Activated T-cell treated with anti-CD3 and anti-CD28 coated beads for 48 hours (primary cell): ENCODE results near the gene ARHGEF19.
"Not testable (repeated sequence)": the region's sequence is repeated elsewhere in the genome, so short reads cannot be mapped to it uniquely, and the experiment has no call there.

Source experiments
- DNase-seq: peaks from one replicate; pipeline ENCODE4 v3.0.0-alpha.2; 2020; ENCODE audit warnings: low read depth

ARHGEF19 gene

DNA sequence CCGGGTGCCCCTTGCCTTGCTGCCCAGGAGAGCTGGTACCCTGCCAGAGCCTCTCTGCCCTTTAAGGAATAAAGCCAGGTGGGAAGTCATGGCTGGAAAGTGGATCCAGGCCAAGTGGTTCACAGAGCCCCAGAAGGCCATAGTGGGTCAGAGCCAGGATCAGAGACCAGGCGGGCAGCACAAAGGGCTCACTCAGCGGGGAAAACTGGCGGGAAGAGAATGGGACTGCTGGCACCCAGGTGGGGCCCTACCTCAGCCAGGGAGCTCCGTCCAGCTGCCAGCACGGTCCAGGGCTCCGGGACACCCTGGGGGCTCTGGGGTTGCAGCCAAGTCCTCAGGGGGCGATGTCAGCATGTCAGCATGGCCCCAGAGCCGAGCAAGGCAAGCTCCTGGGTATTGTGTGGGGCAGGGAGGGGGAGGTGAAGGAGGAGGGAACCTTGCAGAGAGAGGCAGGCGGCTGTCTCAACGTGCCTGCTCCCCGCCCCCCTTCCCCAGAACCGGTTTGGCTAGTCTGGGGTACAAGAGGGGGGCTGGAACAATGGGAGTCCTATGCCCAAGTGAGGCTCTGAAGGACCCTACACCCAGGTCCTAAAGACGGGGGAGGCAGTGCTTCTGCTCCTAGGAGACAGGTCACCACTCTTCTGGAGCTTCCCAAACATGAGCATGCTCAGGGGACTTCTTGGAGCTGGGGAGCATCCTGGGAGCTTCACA is at the start of gene ARHGEF19:
Gene ARHGEF19 (minus strand): TSS at position 402 of the 711 bp plus-strand sequence. CDS start 3,598 bp downstream, outside the sequence.
- DNase-seq = no peak

DNA sequence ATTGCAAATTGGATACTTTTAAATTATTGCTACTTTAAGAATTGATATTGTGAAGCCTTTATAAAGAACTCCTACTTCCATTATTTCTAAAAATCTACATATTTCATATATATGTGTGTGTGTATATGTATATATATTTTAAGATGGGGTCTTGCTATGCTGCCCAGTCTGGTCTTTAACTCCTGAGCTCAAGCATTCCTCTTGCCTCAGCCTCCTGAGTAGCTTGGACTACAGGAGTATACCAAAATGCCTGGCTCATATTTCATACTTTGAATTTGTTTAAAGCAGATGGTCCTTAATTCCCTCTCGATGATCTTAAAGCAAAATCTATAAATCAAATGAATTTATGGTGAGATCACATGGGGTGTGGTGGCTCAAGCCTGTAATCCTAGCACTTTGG is 49.6 kb upstream of the ARHGEF19 start:
- no peak for DNase-seq

DNA sequence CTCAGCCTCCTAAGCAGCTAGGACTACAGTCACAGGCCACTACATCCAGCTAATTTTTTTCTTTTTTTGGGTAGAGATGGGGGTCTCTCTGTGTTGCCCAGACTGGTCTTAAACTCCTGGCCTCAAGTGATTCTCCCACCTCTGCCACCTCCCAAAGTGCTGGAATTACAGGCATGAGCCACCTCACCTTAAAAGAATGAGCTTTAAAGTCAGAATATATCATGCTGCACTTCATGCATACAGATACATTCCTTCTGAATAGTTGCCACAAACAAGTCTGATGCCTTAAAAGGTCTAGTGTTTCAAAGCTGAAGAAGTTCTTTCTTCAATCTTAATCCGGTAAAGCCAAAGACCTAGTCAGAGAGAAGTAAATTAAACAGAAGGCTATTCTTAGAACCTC is 48.4 kb upstream of the ARHGEF19 start:
- DNase-seq = no peak

DNA sequence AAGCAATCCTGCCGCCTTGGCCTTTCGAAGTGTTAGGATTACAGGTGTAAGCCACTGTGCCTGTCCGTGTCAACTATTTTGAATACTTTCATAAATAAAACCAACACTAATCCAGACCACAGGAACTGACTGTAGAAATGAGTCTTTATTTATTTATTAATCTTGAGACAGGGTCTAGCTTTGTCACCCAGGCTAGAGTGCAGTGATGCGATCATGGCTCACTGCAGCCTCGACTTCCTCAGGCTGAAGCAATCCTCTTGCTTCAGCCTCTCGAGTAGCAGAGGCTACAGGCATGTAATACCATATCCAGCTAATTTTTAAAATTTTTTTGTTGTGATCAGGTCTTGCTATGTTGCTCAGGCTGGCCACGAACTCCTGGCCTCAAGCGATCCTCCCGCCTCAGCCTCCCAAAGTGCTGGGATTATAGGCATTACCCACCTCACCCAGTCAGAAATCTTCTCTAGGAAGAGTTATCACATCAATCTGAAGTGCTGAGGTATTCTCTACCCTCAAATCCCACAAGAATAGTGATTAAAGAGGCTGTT is 46.2 kb upstream of the ARHGEF19 start:
- DNase-seq = no peak

DNA sequence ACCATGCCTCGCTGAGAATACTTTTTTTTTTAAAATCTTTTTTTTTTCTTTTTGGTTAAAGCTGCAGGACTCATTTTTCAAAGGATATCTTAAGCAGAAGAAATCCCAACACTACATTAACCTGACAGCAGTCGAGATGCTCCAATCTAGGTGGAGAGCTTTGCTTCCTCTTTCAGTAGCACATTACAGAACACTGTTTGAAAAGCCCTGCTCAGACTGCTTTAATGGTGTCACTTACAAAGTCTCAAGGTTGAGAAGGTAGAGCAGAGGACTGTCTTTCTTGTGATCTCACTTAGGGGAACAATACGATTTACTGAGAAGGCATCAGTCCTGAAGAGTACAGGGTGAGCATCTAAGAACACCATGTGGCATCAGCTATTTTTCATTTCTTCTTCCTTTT is 45.5 kb upstream of the ARHGEF19 start:
- DNase-seq = no peak

DNA sequence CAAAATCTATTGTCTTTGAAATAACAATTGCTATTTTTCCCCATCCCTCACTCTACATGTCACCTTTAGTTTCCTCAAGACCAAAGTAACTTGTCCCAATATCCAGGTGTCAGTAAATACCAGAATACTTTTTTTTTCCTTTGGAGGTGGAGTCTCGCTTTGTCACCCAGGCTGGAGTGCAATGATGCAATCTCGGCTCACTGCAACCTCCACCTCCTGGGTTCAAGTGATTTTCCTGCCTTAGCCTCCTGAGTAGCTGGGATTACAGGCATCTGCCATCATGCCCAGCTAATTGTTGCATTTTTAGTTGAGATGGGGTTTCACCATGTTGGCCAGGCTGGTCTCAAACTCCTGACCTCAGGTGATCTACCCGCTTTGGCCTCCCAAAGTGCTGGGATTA is 45.1 kb upstream of the ARHGEF19 start:
- DNase-seq = not testable (repeated sequence)

DNA sequence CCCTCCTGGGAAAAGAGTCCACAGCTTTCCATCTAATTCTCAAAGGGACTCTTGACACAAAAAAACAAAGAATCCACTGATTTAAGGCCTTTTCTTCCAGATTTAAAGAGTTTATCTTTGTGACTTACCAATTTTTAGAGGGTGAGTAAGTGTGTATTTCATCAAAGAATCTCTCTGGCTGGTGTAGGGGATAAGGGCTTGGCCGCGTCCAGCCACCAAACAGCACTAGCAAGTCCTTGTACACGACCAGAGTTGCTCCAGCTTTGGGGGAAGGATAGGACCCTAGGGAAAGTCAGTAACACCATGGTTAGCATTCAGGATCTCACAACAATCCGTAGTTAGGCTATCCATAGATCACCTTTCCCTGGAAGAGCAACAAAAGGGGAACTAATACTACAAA is 44.0 kb upstream of the ARHGEF19 start:
- DNase-seq = no peak

DNA sequence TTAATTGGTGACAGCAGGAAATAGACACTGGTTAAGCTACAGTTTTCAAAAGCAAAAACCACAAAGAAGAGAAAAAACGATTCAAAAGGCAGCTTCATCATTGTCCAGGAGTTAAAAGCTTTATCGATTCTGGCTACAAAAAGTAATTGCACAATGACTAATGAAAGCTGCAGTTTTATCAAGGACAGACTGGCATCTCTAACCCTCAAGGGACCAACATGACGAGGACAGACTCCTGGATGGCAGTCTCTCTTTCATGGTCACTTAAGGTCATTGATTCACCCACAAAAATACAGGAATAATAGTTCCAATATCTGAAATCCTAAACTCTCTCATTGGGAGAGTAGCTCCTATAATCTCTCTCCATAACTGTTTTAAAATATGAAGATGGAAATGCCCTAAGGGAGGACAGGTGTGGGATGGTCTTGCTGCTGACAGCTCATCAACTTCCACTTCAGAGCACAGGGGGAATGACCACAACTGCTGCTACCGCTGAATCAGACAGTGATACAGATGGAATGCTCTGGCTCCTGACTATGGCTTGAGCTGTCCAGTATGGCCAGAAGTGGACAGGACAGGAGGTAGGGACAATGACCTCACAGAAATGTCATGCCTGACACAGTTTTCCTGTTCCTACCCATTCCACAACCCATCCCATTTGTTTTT is 41.9 kb upstream of the ARHGEF19 start:
- no peak for DNase-seq

DNA sequence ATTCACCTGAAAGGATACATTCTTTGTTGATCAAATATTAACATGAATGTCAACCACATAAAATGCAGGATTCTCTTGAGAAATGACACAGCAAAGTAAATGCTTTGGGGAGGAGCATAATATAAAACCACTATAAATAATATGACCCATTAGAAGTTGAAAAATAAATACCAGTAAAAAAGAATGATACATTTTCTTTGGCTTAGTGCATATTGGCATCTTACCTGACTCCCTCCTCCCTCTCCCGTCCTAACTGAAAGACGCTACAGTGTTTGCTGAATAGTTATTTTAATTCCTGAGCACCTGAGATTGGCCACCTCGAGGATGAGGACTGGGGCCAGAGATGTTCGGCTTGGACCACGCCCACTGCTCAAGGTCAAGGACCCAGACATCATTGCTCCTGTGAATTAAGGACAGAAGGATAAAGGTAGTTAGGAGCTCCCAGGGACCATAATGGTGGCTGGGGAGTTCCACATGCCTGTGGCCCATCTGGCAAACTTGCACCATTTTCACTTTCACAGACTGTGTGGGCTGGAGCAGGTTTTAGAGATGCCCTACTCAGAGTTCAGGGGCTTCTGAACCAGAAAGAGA is 41.0 kb upstream of the ARHGEF19 start:
- no peak for DNase-seq

DNA sequence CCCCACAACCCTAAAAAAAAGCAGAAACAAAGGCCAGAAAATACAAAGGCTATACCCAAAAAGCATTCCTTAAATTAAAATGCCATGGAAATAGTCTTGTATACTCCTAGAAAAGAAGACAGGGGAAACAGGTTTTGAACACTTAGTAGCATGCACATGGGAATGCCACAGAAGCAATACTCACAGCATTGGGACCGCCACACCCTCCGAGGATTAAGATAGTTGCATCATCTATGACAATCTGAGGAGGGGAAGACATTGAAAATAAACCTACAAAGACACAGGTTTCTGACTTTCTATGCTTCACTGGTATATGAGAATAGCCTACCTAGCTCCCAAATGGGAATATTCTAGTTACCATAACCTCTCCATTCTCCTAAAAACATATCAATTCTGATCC is 40.5 kb upstream of the ARHGEF19 start:
- no peak for DNase-seq

DNA sequence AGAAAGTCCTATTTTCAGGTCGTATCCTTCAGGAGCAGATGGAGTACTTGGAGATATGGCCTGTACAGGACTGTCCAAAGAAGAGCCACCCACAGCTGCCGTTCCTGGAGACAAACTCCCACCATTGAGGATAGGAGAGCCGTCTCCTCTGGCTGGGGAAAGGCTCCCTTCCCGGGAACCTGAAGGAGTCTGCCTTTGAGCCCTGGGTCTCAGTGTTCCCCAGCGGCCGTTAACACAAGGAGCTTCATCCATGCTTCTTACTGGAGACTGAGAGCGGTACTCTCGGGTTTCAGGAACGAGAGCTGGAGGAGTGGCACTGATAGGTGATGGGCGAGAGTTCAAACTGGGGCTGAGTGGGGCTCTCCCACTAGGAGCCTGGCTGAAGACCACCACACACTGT is 38.9 kb upstream of the ARHGEF19 start:
- DNase-seq = no peak

DNA sequence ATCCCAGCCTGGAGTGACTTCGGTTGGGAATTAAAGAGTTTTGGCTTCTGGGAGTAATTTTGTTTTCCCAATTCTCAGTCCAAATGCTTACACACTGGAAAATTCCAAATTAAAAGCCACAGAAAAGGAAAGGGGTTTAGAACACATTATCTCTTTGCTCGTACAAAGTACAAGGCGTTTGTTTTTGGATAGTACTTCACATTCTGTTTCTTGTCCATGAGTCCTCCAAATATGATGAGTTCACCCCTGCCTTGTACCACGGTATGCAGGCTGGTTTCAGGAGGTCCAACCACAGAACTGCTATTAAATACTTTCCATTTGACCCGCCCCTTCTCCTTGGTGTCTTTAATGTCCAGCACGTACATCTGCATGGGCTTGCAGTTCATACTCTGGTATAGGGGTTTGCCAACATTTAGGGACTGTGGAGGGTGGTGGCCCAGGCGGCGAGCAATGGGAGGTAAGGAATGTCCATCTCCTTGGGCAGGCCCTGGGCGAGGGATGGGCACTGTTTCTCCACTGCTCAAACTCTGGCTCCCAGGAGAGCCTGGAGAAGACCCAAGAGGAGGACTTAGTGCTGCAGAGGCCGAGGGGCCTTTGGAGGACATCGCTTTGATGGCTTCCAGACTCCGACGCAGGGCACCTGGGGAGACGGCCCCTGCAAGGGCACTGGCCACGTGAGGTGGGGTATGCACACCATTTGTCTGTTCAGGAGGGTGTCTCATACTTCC is 38.2 kb upstream of the ARHGEF19 start:
- DNase-seq = no peak

DNA sequence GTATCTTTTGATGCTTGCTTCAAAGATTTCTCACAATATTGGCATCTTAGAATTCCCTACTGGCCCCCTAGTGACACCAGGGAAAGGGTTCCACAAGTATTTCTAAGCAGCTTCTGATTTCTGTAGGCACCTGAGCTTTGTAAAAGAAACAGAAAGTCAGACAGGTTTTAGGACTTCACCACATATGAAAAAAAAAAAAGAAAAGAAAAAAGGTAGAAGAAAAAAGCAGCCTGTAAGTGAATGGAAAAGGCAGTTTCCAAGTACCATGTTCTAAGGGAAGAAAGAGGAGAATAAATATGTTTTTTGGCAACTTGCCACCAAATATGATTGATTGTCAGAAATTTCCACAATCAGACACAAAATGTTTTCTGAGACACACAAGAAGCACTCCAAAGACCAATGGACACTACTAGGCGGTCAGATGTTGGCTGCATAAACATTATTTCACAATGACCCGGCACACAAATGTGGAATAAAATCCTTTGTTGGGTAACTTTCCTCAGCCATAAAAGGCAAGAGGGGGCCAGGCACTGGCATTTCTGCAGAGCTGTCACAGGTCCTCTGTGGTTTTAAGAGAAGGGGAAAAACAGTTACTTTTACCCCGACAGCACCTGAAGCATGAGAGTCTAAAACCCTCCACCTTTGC is 37.3 kb upstream of the ARHGEF19 start:
- no peak for DNase-seq

DNA sequence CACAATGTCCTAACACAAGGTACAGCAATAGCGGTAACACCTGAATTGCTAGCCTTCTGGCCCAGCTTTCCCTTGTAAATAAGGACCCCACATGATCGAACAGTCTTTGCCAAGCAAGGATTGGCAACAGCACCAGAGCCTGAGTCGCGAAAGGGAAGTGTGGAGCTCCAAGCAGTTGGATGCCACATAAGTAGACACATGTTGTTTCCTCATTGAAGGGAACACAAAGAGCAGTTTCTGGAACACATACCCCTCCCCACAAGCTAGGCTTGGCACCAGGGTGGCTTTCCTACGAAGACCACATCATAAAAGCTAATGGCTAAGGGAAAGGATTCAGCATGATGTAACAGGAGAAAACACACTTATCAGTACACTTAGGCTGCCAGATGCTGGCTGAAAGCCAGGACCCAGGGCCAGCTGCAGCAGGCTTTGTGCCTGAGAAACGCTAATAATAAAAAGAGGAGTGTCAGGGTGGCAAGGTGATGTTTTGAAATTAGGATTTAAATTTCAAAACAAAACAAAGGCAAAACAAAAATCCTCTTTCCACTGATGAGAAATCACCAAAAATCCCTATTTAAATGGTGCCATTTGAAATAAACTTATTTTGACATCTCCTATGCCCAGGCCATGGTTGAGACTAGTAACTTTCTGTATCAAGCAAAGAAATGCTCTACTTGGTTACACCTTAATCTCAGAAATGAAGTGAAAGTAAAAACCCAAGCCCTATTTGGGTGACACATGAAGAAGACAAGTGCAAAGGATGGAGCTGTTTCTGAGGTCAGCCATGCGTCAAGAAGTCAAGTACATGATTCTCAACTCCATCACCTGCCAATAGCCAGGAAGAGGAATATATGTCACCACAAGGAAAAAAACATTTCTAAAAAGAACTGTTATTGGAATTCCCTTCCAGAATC is 36.4 kb upstream of the ARHGEF19 start:
- no peak for DNase-seq

DNA sequence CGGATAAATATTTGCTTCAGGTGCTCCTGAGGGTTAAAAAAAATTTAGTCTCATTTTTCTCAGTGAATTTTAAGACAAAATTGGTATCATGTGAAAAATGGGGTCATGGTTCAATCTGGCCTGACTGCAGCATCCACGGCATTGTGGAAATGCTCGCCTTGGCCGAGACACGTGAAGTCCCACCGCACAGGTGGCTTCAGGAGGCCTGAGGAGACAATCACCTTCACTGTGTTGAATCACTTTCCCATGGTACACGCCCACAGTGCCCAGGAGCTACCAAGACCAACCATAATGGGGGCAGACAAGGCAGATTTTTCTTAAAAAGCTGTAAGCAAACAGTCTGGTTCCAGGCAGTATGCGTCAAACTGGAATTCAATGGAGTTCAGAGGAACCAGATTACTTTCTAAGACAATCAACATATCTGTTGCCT is 35.6 kb upstream of the ARHGEF19 start:
- DNase-seq = no peak

DNA sequence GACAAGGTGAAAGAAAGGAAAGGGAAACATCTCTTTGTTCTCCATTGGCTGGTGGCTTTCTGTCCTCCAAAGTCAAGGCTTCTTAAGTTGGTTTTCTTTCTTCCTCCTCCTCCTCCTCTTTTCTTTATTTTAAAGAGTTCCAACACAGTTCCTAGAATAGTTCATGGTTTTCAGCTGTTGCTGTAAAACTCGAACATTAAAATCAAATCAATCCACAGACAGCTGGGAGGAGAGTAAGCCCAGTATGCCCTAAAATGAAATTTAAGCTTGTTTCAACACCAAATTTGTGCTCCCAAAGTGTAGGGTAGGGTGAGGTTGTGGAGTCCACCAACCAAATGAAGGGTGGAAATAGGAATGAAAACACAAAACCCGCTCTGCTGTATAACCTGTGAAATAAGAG is 35.0 kb upstream of the ARHGEF19 start:
- no peak for DNase-seq

DNA sequence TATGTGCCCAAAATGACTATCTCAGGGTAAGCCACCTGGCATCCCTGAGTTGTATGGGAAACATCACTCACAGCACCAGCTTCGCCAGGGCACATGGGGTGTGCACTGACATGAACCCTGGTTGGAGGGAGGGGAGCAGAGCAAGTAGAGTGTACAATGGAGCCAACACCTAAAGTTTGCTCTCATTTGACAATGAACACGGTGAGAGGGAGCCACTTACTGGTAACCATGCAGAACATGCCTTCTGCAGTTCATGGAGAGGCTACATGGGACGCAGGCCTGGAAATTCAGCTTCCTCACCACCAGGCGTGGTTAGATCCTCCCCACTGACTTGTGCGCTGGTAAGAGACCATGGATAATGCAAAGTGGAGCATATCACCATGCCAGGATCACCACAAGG is 34.5 kb upstream of the ARHGEF19 start:
- DNase-seq = no peak

DNA sequence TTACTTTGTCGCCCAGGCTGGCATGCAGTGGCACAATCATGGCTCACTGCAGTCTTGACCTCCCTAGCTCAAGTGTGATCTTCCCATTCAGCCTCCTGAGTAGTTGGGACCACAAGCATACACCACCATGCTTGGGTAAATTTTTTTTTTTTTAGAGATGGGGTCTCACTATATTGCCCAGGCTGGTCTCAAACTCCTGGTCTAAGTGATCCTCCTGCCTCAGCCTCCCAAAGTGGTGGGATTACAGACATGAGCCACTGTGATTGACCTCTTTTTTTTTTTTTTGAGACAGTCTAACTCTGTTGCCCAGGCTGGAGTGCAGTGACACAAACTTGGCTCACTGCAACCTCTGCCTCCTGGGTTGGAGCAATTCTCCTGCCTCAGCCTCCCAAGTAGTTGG is 33.8 kb upstream of the ARHGEF19 start:
- not testable (repeated sequence) for DNase-seq

DNA sequence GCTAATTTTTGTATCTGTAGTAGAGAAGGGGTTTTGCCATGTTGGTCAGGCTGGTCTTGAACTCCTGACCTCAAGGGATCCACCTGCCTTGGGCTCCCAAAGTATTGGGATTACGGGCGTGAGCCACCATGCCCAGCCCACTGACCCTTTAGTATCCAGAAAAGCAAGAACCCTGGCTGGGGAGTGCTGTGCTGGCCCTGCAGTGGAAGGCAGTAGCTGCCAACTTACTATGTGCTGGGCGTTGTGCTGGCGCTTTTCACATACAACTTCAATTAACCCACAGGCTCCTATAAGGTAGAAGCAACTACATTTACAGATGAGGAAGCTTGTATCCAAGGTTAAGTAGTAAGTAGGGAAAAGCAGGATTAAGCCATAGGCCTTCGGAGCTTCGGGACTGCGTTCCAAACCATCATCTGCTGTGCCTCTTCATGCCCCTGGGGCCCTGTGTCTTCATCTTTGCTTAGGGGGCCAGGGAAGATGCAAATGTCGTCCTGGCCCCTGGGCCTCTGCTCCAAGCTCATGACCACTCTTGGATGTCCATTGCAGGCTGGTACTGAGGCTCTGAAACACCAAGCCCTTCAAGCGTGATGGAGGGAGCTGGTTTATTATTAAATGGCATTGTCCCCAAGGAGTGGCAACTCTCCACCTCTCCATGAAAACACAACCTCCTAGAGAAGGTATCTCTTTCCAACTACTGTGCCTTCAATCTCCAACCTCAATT is 33.2 kb upstream of the ARHGEF19 start:
- DNase-seq = no peak

DNA sequence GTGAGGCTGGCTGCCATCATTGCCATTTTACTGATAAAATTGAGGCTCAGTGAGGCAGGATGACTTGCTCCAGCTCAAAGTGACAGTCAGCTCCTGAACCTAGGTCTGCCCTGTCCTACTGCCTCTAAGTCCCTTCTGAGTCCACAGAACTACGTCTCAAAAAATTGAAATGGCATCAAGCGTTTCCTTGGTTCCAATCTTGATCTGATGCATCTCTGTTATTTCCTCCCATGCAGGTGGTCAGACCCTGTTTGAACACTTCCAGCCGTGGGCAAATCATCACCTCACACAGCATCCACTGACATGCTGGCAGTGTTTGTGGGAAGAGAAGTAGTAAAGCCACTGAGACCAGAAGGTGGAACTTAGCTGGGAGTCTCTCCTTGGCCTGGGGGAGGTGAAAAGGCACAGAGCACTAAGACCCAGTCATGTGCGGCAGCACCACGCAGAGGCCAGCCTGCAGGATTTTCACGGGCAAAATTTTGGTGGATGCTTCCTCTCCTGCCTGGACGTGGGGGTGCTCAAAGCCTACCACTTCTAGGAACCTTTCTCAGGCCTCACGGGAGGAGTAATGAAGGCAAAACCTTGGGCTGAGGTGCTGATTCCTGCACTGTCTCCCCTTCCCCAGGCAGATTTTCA is 32.3 kb upstream of the ARHGEF19 start:
- DNase-seq = no peak
